SJSA1 (cell line): Measurements from ENCODE around the gene IBA57. TPM values are rescaled to one million over a fixed set of nuclear protein-coding genes. Genes with fewer than 3 reads are reported as not detected.
"Not testable (repeated sequence)": the region's sequence is repeated elsewhere in the genome, so short reads cannot be mapped to it uniquely, and the experiment has no call there.

Experiments used
- DNase-seq, 2 experiments: peaks; one replicate each; pipeline ENCODE4 v3.0.0-alpha.2; 2015 to 2020; ENCODE audit warnings: low spot score in 2 of 2, low read depth in 1 of 2
- H3K27ac ChIP-seq: fragments of 250-450 bp; sonication (Bioruptor Pico); 2 replicates; pipeline ENCODE4 v1.5.1; 2020; ENCODE audit warnings: mild to moderate bottlenecking, moderate library complexity
- H3K27me3 ChIP-seq: fragments of 250-450 bp; sonication (Bioruptor Pico); replicated peaks from 2 replicates; pipeline ENCODE4 v1.5.1; 2020; ENCODE audit warnings: mild to moderate bottlenecking, moderate library complexity
- H3K36me3 ChIP-seq: fragments of 250-450 bp; sonication (Bioruptor Pico); 2 replicates; pipeline ENCODE4 v1.5.1; 2020; ENCODE audit warnings: mild to moderate bottlenecking
- H3K4me1 ChIP-seq: fragments of 250-450 bp; sonication (Bioruptor Pico); replicated peaks from 2 replicates; pipeline ENCODE4 v1.6.1; 2021; ENCODE audit warnings: mild to moderate bottlenecking
- H3K4me3 ChIP-seq: fragments of 250-450 bp; sonication (Bioruptor Pico); 2 replicates; pipeline ENCODE4 v1.5.1; 2020; ENCODE audit warnings: mild to moderate bottlenecking
- H3K9me3 ChIP-seq: fragments of 250-450 bp; sonication (Bioruptor Pico); replicated peaks from 2 replicates; pipeline ENCODE4 v1.5.1; 2020; ENCODE audit warnings: mild to moderate bottlenecking
- total RNA-seq: library from RNA; depleted of rRNA; stranded (reverse); fragments of >200 nt; shearing (Covaris generic); gene quantifications from 2 replicates; pipeline ENCODE4 v1.2.3, GENCODE V29; 2014

IBA57 gene
- total RNA-seq, 1 experiment from 2014 or later: 4.3 TPM

DNA sequence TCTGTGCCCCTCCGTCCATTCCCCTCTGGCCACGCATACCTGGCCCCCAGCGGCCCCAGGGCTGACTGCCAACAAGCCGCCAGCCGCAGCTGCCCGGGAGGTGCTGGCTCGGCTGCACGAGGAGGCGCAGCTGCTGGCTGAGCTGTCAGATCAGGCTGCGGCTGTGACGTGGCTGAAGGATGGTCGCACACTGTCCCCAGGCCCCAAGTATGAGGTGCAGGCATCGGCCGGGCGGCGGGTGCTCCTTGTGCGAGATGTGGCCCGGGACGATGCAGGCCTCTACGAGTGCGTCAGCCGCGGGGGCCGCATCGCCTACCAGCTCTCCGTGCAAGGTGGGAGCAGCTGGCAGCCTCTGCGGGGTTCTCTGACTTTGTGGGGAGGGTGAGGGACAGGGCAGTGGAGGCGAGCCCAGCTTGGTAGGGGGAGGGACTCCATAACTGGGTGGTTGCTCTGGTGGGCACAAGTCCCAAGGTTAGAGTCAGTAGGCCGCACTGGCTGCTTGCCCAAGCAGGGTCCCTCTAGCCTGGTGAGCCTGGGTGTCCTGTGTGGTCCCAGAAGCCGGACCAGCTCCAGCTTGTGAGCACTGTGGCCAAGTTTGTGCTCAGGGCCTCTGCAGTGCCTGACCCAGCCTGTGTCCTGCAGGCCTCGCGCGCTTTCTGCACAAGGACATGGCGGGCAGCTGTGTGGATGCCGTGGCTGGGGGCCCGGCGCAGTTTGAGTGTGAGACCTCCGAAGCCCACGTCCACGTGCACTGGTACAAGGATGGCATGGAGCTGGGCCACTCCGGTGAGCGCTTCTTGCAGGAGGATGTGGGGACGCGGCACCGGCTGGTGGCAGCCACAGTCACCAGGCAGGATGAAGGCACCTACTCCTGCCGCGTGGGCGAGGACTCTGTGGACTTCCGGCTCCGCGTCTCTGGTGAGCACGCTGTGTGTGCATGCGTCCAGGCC, 51.0 kb downstream of the IBA57 start:
- no peak overlapping the region for H3K27ac ChIP-seq
- H3K36me3 ChIP-seq: no peaks in the 10 kb centered on the region
- DNase-seq: peak in 1 of 2 experiments; percentile 40
- H3K4me3 ChIP-seq: no peak overlapping the region
- no peaks in the 10 kb centered on the region for H3K27me3 ChIP-seq
- H3K4me1 ChIP-seq: 0 out of 2 replicates have a peak, but pooled peaks cover 3% of the 10 kb centered on the region
- no peaks in the 10 kb centered on the region for H3K9me3 ChIP-seq

DNA sequence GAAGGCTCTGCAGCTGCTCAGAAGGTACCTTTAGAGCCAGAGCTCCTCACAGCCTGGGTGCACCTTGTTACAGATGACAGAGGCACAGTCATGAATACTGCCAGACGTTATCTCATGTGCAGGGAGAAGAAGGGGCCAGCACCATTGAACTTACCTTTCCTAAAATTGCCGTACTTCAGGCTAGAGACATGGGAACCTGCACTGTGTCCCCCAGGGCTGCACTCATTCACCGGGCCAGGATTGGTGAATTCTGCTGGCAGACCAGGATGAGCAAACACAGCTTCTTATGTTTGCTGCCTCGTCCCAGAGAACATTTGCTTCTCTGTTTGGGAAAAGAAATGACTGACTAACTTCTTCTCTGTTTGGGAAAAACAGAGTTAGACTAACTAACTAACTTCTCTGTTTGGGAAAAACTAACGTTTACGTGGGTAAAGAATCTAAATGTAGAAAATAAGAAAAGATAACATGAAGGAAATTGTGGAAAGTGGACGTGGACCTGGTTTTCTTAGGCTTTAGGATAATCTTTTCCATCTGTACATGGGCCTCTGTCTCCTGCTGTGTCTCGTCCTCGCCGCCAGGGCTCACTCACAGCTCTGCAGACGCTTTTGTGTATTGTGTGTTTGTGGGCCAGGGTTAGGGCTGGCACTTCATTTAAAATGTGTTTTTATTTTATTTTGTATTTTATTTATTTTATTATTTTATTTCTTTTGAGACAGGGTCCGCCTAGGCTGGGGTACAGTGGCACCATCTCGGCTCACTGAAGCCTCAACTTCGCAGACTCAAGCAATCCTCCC, 52.1 kb downstream of the IBA57 start:
- H3K36me3 ChIP-seq: no peaks in the 10 kb centered on the region
- no peaks in the 10 kb centered on the region for H3K9me3 ChIP-seq
- DNase-seq: no peak
- H3K4me1 ChIP-seq: 0 out of 2 replicates have a peak, but pooled peaks cover 3% of the 10 kb centered on the region
- H3K4me3 ChIP-seq: no peak overlapping the region
- H3K27ac ChIP-seq: no peak overlapping the region
- H3K27me3 ChIP-seq: no peaks in the 10 kb centered on the region

DNA sequence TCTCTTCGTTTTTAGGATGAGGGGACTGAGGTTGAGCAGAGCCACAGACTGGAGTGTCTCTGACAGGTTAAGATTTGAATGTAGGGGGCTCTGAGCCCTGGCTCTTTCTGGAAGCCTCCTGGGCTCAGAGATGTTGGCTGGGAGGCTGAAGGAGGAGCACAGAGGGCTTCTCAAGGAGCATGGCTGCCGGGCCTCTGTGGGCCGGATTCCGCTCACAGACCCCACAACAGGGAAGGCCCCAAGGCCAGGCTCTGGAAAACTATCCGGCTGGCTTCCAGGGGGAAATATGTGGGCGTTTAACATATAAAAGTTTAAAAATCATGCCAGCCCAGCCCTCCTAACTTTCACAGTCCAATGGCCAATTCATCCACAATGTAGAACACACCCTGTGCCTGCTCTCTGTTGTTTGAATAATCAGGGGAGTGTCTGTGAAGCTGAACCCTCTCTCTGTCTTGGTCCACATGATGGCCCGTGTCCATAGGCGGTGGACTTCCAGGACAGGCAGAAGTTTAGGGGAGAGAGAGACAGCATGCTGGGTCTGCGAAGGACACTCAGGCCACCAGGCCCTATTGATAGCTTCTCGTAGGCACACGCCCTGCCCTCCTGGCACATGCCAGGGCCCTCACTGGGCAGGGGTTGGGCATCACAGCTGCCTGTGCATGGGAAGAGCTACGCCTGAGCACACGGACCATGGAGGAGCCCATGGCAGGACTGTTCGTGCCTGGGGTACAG, 53.1 kb downstream of the IBA57 start:
- Histone ChIP-seq H3K27me3 (no peaks in the 10 kb centered on the region), H3K9me3 (no peaks in the 10 kb centered on the region), H3K4me1 (no peaks in the 10 kb centered on the region), H3K36me3 (no peaks in the 10 kb centered on the region), H3K4me3 (no peak overlapping the region), H3K27ac (no peak overlapping the region)
- DNase-seq: no peak

DNA sequence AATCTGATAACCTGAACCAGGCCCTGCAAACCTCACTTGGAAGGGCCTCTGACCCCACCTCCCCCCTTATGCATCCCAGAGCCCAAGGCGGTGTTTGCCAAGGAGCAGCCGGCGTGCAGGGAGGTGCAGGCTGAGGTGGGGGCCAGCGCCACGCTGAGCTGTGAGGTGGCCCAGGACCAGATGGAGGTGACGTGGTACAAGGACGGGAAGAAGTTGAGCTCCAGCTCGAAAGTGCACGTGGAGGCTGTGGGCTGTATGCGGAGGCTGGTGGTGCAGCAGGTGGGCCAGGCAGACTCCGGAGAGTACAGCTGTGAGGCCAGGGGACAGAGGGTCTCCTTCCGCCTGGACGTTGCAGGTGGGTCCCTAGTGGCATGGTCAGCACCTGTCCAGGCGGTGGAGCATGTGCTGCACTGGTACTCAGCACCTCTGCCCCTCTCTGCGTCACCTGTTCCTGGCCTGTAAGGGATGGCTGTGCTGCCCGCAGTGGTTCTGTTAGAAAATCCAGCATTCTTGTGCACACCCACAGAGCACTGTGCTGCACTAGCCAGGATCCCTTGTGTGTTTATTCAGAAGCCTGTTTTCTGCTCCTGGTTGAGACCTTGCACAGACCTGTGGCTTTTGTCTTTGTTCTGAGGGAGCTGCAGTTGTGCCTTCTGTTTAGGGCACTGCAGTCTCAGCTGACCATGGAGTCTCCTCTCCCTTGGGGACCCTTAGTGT, 53.8 kb downstream of the IBA57 start:
- Histone ChIP-seq H3K9me3 (no peaks in the 10 kb centered on the region), H3K27ac (no peak overlapping the region), H3K4me1 (no peaks in the 10 kb centered on the region), H3K4me3 (no peak overlapping the region), H3K27me3 (no peaks in the 10 kb centered on the region), H3K36me3 (no peaks in the 10 kb centered on the region)
- DNase-seq: no peak

DNA sequence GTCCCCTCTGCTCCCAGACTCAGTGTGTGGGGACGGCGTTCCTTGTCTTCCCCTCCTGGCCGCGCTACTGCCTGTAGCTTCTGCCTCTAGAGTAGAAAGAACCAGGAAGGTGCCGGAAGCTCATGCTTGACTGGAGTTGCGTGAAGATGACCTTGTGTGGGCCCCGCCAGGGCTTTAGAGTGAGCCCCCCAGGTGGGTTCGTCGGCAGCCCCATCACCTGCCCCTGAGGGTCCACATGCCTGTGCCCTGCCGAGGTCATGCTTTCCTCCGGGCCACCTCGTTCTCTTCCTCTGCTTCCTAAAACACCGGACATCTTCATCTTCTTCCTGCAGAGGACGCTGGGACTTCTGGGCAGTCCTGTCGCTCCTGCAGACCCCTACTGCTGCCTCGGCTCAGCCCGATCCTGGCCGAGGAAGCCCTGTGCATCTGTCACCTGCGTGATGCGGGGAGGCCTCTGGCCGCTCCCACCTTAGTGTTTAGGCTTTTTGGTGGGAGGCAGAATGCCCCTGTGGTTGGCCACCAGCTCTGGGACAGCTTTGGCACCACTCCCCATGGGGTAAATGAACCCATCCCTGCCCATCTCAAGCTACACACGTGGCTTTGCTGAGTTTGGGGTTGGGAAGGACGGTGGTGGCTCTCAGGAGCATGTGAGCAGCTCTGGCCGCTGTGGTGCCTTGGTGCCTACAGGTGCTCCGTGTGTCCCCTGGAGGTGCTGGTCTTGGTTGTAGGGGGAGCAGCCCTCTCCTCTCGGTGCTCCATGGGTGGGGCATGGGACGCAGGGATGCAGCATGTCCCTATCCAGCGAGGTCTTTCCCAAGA, 54.6 kb downstream of the IBA57 start:
- no peaks in the 10 kb centered on the region for H3K36me3 ChIP-seq

DNA sequence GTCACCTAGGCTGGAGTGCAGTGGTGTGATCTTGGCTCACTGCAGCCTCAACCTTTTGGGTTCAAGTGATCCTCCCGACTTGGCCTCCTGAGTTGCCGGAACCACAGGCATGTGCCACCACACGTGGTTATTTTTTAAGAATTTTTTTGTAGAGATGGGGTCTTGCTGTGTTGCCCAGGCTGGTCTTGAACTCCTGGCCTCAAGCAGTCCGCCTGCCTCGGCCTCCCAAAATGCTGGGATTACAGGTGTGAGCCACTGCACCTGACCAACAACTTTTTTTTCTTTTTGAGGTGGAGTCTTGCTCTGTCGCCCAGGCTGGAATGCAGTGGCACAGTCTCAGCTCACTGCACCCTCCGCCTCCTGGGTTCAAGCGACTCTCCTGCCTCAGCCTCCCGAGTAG, 55.5 kb downstream of the IBA57 start:
- not testable (repeated sequence) for H3K27ac ChIP-seq, H3K36me3 ChIP-seq, DNase-seq, H3K4me1 ChIP-seq, H3K27me3 ChIP-seq, H3K4me3 ChIP-seq, H3K9me3 ChIP-seq

More for the DNA sequence above, 54.6 kb downstream of the IBA57 start:
- H3K27ac ChIP-seq: no peak overlapping the region
- H3K4me3 ChIP-seq: no peak overlapping the region
- H3K9me3 ChIP-seq: no peaks in the 10 kb centered on the region
- no peaks in the 10 kb centered on the region for H3K27me3 ChIP-seq
- no peak for DNase-seq
- no peaks in the 10 kb centered on the region for H3K4me1 ChIP-seq

DNA sequence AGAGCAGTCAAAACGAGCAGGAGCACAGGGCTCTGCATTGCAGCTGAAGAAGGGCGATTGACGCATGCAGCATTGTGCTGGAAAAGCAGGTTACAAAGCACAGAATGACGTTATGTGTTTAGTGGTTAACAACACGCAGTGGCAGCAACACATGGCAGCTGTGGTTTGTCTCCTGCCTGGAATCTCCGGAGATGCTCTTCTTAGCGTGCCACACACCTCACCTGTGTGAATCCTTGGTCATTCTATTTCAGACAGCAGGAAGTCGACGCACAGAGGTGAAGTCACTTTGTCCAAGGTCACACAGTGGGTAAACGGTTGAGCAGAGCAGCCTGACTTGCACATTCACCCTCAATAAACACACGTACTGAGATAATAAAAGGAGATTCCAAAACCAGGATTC, 56.9 kb downstream of the IBA57 start:
- Histone ChIP-seq H3K27me3 (no peaks in the 10 kb centered on the region), H3K9me3 (no peaks in the 10 kb centered on the region), H3K4me1 (no peaks in the 10 kb centered on the region), H3K36me3 (no peaks in the 10 kb centered on the region), H3K4me3 (no peak overlapping the region), H3K27ac (no peak overlapping the region)
- DNase-seq: no peak

DNA sequence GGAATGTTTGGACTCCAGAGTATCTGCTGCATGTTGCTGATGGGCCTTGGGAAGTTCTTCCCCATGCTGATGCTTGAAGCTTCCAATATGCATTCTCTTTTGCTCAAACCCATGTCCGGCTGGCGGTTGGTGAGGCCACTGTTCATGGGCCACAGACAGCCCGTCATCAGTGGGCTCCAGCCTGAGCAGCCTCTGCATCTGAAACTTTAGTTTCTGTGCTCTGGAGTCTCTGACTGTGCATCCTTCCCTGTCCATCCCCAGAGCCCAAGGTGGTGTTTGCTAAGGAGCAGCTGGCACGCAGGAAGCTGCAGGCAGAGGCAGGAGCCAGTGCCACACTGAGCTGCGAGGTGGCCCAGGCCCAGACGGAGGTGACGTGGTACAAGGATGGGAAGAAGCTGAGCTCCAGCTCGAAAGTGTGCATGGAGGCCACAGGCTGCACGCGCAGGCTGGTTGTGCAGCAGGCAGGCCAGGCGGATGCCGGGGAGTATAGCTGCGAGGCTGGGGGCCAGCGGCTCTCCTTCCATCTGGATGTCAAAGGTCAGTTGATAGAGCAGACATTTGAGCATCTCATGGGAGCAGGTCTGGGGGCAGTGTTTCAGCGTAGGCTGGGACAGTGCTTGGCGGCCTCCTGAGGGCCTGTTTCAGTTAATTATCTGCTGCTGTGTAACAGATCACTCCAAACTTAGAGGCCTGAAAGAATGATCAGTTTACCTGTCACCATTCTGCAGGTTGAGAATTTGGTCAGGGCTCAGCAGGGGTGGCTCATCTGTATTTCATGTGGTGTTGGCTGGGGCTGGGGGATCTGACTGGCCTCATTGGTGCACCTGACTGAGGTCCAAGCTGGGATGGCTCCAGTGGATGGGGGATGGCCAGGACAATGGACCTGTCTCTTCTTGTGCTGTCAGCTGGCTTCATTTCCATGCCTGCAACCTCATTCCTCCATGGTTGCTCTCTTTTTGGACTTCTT, 58.9 kb downstream of the IBA57 start:
- DNase-seq: peak in 1 of 2 experiments; percentile 34
- Histone ChIP-seq H3K36me3 (no peaks in the 10 kb centered on the region), H3K9me3 (no peaks in the 10 kb centered on the region), H3K27me3 (no peaks in the 10 kb centered on the region), H3K27ac (no peak overlapping the region), H3K4me3 (no peak overlapping the region), H3K4me1 (peaks cover 7% of the 10 kb centered on the region)

DNA sequence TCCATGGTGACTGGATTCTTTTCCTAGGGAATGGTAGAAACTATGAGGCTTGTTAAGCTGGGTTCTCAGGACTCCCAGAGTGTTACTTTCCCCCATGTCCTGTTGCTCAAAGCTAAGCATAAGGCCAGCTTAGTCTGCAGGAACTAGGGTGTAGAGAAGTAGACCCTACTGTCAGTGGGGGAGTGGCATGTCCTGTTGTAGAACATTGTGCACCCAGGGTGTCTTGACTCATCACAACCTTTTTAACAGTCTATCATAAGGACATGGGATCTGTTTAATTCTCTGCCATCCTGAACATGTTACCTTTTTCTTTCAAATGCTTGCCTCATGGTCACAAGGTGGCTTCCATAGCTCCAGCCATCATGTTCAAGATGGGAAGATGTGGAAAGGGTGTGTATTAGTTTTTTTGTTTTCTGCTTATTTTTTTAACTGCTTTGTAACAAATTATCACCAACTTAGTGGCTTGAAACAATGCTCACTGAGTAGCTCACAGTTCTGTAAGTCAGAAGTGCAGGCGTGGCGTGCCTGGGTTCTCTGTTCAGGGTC, 59.6 kb downstream of the IBA57 start:
- peak in 1 of 2 experiments; percentile 5 for DNase-seq
- H3K27ac ChIP-seq: no peak overlapping the region
- no peak overlapping the region for H3K4me3 ChIP-seq
- H3K9me3 ChIP-seq: no peaks in the 10 kb centered on the region
- H3K4me1 ChIP-seq: peaks cover 7% of the 10 kb centered on the region
- no peaks in the 10 kb centered on the region for H3K27me3 ChIP-seq
- H3K36me3 ChIP-seq: no peaks in the 10 kb centered on the region

DNA sequence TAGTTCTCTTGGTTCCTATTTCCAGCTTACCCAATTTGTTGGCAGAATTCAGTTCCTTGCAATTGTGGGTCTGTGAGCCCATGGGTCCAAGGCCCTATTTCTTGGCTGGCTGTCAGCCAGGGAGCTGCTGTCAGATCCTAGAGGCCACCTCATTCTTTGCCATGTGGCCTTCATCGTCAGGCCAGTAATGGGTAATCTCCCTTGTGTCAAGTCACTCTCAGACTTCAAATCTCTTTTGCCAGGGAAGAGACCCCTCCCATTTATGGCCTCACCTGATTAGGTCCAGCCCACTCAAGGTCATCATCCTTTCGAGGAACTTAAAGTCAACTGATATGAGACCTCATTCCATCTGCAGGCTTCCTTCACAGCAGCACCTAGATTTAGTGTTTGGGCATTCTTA, 60.1 kb downstream of the IBA57 start:
- H3K27me3 ChIP-seq: no peaks in the 10 kb centered on the region
- no peak overlapping the region for H3K27ac ChIP-seq
- H3K36me3 ChIP-seq: no peaks in the 10 kb centered on the region
- H3K4me1 ChIP-seq: peaks cover 7% of the 10 kb centered on the region
- H3K9me3 ChIP-seq: no peaks in the 10 kb centered on the region
- DNase-seq: peak in 1 of 2 experiments; percentile 10
- H3K4me3 ChIP-seq: no peak overlapping the region

DNA sequence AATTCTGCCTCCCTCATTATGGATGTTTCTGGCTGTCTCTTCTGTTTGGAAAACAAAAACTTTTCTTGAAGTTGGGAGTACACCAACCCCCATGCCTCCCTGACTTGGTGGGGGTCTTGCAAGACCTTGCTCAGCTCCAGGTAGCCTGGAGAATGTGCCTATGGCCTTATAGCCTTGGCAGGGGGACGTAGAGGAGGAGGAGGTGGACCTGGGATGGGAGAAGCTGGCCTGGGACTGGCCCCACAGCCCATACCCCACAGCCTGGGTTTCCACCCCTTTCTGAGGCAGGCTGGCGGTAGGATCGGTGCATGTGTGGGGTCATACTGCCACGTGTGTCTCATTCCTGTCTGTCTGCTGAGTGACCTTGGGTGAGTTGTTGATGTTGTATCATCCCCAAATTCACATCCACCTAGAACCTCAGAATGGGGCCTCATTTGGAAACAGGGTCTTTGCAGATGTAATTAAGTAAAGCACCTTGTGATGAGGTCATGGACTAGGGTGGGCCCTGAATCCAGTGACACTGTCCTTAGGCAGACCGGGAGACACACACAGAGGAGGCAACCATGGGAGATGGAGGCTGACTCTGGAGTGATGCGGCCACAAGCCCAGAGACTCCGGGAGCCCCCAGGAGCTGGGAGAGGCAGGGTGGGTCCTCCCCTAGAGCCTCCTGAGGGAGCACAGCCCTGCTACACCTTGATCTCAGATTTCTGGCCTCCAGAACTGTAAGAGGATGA, 60.7 kb downstream of the IBA57 start:
- no peak overlapping the region for H3K4me3 ChIP-seq

More for the DNA sequence above, 60.7 kb downstream of the IBA57 start:
- H3K36me3 ChIP-seq: no peaks in the 10 kb centered on the region
- no peaks in the 10 kb centered on the region for H3K9me3 ChIP-seq
- no peak overlapping the region for H3K27ac ChIP-seq
- H3K27me3 ChIP-seq: no peaks in the 10 kb centered on the region
- DNase-seq: peak in 1 of 2 experiments; percentile 19
- peaks cover 7% of the 10 kb centered on the region for H3K4me1 ChIP-seq
